HG03521 (cell line): ENCODE results near the gene GNG12.
"Not testable (repeated sequence)": the region's sequence is repeated elsewhere in the genome, so short reads cannot be mapped to it uniquely, and the experiment has no call there.

Experiments
- ATAC-seq: cut with Tn5 transposase; IDR thresholded peaks from one replicate; pipeline ENCODE4 v1.9.1; 2021; ENCODE audit warnings: mild to moderate bottlenecking, moderate library complexity; ENCODE audit not compliant: unreplicated experiment

Gene GNG12

DNA sequence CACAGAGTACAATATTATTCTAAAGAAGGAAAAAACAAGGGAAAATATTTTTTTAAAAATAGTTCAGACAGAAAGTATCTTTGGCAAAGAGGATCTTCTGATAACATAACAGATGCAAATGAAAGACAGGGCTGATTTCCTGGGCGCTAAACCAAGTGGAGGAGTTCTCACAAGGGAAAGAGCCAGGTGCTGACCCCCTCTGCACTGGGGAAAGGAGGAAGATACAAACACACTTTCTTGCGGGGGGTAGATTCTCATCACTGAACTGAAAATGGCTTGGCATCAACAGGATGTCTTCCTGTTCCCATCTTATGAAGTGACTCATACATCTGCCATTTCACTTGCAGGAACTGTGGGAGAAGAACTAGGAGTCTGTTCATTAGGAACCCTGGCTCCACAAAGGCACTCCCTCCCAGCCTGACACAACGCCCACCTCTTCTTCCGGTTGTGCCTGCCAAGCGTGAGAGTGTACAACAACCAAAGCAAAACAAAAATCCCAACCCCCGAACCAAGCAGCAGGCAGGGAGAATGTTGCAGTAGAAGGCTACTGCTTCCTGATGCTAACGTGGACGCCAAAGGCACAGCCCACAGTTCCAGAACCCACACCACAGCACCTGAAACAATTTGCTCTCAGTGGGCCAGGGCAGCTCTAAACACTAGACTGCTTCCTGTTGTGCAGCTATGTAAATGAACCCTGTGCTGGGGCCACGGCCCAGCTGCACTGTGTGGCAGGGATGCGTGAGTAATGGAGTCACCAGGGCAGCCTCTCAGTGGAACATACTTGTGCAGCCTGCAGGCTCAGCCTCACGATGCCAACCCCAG, 97.2 kb downstream of the GNG12 start:
- peak; percentile 96 for ATAC-seq

DNA sequence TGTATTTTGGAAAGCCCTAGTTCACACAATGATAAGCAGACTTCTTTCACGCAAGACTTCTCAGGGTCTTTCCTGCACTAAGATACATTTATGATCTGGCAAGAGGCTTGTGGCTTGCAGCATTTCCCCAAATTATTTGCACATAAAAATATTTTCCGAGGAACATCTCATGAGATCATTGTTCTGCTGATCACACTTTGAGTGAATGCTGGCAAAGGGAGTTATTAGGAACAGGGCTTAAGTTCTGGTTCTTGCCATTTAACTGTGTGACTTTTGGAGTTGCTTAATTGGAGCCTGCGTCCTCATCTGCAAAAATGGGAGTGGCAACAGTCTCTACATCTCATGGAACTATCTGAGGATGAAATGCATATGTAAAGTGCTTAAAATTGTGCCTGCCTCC, 98.1 kb downstream of the GNG12 start:
- ATAC-seq, result no peak

DNA sequence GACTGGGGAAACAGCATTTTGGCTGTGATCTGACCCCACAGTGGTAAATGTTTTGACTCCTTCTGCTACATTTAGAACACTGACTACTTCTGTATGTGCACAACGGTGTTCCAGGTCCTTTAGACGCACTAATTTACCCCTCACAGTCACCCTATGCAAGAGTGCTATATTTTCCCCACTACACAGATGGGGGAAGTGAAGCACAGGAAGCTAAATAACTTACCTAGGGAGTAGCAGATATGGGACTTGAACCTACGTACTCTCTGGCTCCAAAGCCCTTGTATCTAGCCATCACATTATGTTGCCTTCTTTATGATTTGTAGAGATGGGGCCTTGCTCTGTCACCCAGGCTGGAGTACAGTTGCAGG, 99.0 kb downstream of the GNG12 start:
- no peak for ATAC-seq

DNA sequence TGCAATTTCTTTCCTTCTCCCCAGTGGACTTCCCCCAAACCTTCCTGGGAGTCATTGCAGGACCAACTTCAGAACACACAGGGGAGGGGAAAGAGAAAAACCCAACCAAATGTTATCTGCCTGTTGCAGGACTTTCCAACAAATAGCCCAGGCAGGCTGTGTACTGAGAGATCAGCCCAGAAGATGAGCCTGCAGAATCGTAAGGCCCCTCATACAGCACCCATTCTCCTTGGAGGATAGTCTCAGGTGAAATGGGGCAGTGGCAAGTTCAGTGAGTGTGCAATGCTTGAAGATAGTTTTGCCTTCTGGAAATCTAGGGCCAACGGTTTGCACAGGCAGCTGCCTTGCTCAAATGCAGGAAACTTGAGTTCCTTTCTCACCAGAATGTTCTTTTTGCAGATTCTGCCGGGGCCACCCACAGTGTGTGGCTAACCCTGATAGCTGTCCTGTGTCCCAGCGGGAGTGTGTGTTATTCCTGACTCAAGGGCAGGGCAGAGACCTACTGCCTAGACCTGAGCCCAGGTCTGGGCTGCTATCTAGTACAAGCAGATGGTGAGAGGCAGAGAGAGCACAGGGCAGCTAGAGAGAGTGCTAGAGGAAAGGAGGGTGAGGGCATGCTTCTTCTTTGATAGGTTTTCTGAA, 99.5 kb downstream of the GNG12 start:
- ATAC-seq, result no peak

DNA sequence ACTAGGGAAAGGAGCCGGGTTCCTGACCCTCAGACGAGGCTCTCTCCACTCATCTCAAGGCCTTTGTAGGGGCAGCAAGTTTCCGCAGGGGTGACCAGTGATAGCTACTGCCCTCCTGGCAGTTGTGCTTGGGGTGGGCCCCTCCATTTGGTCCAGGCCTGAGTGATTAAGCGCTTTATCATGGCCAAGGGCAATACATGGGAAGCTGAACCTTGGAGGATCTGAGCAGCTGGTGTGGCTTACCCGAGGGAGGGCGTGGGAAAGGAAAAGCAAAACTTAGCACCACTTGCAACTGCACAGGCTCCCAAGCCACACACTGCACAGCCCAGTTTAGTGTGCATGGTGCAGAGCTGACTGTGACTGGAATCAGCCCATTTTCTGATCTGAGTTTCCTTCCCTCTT, 100.5 kb downstream of the GNG12 start:
- no peak for ATAC-seq

DNA sequence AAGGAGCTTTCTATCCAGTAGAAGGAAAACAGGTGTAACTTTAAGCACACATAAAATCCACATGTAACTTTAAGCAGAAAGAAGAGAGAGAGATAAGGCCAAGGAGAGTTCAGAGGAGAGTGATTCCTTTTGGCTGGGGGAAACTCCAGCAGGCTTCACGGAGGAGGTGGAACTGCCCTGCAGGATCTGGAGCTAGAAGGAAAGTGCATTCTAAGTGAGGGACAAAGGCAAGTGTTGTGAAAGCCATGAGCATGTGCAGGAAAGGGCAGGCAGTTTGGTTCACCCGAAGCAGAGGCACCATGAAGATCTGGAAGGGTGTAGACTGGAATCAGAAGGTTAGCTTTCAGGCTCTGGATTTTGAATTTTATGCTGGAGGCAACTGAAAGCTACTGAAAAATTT, 101.9 kb downstream of the GNG12 start:
- no peak for ATAC-seq

DNA sequence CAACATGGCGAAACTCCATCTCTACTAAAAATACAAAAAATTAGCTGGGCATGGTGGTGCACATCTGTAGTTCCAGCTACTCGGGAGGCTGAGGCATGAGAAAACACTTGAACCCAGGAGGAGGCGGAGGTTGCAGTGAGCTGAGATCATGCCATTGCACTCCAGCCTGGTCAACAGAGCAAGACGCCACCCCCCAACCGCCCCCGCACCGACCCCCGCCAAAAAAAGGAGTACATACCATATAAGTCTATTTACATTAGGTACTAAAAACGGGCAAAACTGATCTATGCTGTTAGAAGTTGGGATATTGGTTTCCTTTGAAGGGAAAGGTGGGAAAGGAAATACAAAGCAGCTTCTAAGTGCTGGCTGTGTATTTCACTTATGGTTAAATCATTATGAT, 103.0 kb downstream of the GNG12 start:
- not testable (repeated sequence) for ATAC-seq

DNA sequence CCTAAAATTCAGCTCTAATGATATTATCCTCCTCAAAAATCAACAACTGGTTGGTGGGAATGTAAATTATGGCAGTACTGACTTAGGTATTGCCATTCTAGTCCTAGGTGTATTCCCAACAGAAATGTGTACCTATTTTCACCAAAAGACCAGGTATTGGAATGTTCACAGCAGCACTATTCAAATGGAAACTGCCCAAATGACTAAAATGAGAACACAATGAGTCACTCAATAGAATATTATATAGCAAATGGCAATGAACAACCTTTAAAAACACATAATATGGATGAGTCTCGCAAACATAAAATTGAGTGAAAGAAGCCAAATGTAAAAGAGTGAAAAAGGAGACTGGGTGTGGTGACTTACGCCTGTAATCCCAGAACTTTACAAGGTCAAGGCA, 103.4 kb downstream of the GNG12 start:
- no peak for ATAC-seq

DNA sequence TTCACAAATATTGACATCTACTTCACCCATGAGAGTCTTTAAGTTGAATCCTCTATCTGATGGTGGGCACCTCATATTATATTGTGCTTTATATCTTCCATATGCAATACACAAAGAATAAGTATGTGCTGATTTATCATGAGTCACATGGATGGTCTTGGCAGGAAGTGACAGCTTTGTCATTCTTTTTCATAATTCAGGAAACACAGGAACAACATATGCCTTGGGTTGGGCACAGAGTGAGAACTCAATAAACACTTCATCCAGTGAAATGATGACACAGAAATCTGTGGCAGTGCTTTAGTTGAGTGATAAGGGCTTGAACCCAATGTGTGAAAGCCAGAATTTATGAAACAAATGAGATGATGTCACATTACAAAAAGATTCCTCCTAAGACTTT, 107.0 kb downstream of the GNG12 start:
- ATAC-seq, result no peak

DNA sequence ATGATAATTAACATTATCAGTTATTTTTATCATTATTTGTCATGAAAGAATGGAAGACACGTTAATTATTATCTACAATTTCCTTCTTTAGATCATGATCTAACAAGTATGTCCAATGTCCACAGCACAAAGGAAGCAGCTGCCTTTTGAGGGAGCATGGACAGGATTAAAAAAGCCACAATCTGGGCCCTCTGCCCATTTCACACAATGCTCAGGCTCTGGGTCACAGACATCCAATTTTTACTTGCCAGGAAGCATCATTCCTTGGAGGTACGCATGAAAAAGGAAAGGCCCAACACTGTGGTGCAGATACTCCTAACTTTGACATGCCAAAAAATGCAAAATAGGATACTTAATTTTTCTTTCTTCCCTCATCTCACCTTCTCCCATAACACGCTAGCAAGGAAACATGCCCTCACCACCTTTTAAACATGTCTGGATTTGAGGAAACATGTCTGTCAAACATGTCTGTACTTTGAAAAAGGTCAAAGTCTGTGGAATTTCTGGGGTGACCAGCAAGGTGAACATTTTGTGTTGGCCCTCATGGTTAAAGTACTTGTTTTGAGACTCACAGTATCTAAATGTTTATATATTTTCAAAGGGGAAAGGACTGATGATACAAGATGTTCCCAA, 108.2 kb downstream of the GNG12 start:
- no peak for ATAC-seq

DNA sequence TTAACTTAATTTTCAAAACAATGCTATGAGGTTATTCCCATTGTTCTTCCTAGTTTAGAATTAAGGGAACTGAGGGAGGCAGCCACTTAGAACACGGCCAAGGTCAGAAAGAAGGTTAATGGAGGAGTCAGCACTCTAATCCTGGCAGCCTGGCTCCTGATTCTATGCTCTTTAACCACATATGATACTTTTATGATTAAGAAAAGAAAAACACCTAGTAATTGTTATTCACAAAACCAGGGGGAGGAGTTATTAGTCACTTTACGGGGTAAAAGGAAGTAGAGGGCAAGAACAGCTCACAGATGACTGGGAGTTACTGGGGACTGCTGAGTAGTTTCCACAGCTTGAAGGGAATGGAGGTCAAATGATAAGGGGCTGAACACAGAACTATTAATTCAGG, 109.6 kb downstream of the GNG12 start:
- ATAC-seq, result peak; percentile 53

DNA sequence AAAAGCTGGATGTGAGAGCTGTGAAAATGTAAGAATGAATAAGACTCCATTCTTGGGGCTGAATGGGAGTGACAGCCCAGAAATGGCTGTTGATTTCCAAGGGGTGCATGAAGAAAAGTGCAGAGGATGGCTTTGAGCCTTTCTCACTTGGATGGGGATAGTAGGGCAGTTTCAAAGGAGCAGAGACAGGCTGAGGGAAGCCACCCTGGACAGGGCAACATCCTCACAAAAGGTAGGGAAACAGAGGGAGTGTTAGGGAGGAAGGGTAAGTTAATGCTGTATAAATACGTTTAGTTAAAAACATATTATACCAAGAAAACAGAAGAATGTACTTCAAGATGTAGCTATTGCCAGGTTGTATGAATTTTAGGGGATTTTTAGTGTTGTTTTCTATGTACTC, 110.1 kb downstream of the GNG12 start:
- ATAC-seq, result no peak

DNA sequence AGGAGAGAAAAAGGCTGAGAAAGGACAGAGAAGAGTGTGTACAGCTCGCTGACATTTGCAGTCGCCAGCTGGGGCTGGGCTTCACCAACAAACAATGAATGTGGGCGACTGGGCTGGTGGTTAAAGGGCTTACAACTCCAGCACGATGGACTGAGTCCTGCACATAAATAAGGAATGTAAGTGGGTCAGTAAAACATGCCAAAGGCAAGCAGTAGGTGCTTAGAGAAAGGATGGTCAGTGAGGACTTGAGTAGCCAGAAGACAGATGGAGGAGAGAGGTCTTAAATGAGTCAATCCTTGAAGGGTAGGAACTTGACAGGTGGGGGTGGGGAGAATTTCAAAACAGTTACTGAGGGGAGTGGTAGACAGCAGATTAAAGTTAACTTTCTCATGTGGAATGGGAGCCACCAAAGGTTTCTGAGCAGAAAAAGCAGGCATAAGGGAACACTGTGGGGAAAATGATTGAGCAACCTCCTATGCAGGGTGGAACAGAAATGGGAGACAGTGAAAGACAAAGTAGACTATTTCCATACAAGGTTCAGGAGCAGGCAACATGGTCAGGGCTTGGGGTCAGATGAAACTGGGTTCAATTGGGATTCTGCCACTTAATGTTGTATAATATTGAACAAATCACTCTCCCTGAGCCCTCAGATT, 110.8 kb downstream of the GNG12 start:
- ATAC-seq, result no peak

DNA sequence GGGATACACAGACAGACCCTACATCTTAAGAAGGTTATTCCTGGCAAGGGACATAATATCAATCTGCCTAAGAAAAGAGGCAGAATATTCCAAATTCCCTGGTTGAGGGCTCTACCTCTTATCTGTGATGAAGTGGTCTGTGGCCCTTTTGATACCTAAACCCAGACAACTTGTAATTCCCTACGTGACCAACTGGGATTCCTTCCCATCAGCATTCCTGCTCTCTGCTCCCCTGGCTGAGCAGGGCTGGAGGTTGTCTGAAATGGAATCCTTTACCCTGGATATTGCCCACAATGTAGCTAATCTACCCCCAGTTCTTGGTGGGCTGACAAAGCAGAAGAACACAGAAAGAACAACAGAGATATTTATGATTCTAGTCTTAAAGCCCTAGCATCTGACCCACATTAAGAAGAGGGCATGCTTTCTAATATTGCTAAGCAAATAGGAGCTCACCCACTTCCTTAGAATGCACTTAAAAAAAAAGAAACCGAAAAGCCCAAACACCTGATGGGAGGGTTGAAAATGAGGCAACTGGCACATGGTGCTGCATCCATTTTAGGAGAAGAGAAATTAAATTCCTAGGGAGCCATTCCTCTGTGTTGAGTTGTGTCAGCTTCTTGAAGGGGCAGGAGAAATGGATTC, 111.5 kb downstream of the GNG12 start:
- ATAC-seq, result no peak

DNA sequence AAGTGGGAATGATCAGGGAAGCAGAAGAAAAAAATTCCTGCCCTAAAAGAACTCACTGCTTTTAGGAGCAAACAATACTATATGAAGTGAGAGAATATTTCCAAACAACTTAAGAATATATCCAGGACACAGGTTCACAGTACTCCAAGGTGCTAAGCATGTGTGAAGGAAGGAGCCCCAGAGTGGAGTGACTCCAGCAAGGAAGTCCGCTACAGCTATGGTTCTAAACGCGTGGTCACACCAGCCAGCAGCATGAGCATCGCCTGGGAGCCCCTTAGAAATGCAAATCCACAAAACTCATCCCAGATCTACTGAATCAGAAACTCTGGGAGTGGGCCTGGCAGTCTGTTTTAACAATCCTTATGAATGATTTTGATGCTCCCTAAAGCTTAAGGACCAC, 112.2 kb downstream of the GNG12 start:
- no peak for ATAC-seq

DNA sequence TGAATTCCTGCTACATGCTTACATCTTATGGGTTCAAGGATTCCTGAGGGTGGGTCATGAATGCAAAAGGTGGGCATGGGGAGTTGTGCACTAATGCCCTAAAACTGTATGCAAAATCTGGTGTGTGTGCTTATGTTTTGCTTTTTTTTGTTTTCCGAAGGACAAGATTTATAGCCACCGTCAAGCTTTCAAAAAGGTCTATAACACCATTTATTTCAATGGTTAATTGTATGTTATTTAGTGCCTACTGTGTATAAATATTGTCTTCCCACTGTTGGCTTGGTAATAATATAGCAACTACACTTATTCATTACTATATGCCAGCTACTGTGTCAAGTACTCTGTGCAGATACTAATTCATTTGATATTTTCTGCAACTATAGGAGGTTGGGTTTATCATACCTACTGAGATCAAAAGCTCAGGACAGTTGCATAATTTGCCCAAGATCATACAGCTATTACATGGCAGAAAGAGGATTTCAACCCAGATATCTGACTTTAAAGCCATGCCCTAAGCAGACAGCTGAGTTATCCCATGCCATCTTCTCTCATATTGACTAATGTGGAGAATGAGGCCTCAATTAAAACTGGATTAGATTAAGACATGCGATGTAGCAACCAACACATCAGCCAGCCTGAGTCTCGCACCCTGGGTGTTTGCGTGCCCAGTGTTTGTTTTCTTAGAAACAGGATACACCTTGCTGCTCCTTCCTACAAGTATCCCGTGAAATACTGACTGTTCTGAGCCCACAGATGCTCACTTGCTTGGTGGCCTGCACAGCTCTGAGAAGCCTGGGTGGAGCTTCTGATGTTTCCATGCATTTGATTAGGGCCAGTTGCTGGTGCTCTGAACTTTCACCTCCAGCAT, 113.7 kb downstream of the GNG12 start:
- no peak for ATAC-seq

DNA sequence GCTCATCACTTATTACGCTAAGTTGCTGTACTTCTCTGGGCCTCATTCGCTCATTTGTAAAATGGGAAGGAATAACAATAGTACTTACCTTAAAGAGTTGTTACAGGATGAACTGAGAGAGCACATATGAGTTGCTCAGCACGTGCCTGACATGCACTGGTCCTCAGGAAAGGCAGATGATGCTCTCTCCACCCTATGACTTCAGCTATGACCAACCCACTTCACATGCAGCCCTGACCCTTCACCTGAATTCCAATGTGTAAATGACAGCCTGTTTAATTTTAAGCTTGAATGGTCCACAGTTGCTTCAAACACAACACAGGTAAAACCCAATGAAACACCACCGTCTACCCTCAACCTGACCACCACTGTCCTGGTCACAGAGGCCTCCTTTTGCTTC, 115.4 kb downstream of the GNG12 start:
- ATAC-seq, result no peak

DNA sequence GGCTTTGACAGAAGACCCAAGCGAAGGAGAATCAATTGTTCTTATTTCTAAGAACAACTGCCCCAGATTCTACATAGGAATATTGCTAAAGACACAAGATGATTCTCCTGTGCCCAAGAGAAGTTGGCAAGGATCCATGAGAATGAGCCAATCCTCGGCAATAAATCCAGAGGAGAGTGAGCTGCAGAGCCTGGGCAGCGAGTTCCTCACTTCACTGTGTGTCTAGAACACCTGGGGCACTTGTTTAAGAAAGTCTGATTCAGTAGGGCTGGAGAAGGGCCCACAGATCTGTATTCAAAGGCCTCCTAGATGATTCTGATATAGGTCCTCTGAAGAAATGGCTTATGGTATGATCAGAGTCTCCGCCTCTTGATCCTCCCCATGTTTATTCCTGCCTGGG, 116.5 kb downstream of the GNG12 start:
- ATAC-seq, result no peak

DNA sequence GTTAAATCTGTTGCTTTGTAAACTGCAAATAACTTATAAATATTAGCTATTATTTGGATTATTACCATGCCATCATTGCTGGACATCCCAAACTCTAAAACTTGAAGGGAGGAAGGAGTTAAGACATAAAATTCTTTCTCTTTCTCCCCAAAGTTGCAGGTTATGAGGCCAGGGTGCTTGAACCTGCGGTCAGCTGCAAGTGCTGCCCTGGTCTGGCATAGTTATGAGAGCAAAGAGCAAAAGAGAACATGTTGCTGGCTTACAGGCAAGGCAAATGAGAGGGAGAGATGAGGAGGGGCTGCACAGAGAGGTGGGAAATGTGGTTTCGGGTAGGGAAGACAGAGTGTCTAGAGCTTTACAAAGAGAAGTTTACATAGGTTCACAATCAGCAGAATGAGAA, 117.4 kb downstream of the GNG12 start:
- ATAC-seq, result no peak
